GM19468 (cell line): ENCODE measurements around the gene AFTPH.
A peak's percentile ranks its signal among the peaks of the same experiment; 100 is the strongest.
"Not testable (repeated sequence)": the region's sequence is repeated elsewhere in the genome, so short reads cannot be mapped to it uniquely, and the experiment has no call there.

Experiments used
- ATAC-seq: cut with Tn5 transposase; IDR thresholded peaks from one replicate; pipeline ENCODE4 v1.9.1; 2021; ENCODE audit warnings: mild to moderate bottlenecking, moderate library complexity, moderate number of reproducible peaks; ENCODE audit not compliant: unreplicated experiment; ENCODE audit errors: extremely low read depth

AFTPH gene

GRCh38 chr2:64492821-64493220 lies 31.3 kb upstream of the AFTPH start:
- ATAC-seq, result no peak

DNA sequence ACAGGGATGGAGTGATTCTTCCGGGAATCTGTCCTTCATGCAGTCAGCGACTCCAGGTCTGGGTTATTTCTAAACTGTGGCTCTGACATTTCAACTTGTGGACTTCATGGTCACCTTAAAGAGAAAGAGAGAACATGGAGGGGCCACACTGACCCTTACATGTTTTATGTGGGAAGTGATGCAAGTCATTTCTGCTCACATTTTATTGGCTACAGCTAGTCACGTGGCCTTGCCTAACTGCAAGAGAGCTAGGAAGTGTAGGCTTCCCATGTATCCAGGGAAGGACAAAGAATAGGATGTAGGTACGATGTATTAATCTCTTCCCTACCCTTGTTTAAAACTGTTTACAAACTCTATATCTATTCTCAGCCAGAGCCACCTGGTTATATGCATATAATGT lies 30.3 kb upstream of the AFTPH start:
- ATAC-seq, result no peak

GRCh38 chr2:64498438-64498837 lies 25.7 kb upstream of the AFTPH start:
- ATAC-seq, result no peak

- ATAC-seq, result no peak
These were observed 23.6 kb upstream of the AFTPH start for GRCh38 chr2:64500549-64500948.

- ATAC-seq, result no peak
These were observed 22.2 kb upstream of the AFTPH start for GRCh38 chr2:64501946-64502345.

DNA sequence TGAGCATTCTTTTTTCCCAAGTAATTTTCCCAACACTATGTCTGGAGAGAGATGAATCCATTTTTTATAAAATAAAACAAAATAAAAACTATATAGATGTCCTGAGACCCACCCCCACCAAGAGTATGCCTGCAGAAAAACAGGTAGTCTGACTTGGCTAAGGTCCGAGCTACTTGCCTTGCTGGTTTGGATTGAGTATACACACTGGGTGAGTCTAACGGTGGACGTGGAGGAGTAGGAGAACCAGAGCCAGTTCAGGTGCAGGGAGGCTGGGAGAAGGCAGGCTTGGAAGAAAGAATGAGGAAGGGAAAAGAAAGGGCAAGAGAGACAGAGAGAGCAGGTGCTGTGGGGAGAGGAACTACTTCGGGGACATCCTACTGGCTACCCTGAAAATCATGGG lies 21.3 kb upstream of the AFTPH start:
- ATAC-seq, result no peak

DNA sequence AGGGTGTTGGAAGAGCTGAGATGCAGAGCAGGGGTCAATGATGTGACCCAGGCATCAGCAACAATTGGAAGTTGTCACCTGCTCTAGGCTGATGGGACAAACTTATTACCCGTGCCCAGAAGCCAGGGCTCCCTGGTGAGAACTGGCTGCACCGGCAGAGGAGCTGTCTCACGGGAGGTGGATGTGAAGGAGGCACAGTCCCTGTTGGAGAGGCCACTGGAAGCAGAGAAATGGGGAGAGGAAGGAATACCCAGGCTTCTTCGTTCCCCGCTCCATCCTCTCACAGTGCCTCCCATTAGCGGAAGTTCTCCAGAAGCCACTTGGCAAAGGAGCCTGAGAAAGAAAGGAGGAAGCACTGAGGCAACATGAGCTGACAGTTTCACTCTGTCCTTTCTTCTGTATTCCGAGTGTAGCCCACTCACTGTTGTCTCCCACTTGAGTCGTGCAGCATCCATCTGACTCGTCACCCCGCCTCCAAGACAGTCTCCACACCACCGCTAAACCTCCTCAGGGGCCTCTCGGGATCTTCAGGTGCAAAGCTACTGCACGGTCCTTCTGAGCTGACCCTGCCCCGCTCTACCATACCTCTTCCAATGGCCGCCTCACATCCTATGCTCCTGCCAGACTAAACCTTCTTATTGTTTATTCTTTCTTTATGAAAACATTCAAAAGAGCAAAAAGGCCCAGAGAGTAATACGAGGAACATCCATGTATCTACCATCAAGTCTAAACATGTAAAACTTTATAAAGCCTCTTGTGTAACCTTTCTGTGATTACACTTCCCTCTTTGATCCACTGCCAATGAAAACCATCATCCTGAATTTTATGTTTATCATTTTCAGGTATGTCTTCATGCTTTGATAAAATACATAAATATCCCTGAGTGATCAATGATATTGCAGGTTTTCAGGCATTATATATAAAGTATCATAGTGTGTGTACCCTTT lies 19.1 kb upstream of the AFTPH start:
- ATAC-seq, result no peak

DNA sequence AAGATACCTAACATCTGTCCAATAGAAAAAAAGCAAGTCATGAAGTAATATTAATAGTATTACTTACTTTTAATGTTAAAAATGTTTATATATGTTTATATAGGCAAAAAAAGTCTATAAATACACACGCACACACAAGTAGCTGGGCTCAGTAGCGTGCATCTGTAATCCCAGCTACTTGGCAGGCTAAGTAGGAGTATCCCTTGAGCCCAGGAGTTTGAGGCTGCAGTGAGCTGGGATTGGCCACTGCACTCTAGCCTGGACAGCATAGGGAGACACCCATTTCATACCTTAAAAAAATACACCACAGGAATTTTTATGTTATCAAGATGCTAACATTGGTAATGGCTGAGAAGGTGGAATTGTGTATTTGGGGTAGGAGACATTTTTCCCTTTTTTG lies 17.4 kb upstream of the AFTPH start:
- no peak for ATAC-seq

GRCh38 chr2:64514008-64514407 lies 10.1 kb upstream of the AFTPH start:
- ATAC-seq, result no peak

GRCh38 chr2:64515086-64515485 lies 9.0 kb upstream of the AFTPH start:
- ATAC-seq, result no peak

- ATAC-seq, result no peak
These were observed 7.2 kb upstream of the AFTPH start for GRCh38 chr2:64516651-64517510.

DNA sequence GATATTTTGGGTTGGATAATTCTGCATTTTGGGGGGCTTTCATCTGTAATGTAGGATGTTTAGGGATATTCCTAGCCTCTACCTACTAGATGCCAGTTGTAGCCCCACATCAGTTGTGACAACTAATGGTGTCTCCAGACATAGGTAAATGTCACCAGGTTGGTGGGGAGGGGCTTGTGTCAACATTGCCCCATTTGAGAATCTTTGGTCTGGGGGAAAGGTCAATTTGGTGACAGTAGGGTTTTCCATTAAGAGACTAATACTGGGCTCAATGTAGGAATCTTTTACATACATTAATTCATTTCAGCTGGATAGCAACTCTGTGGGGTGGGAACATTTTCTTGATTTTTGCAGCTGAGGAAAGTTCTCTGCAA lies 6.6 kb upstream of the AFTPH start:
- ATAC-seq, result no peak

DNA sequence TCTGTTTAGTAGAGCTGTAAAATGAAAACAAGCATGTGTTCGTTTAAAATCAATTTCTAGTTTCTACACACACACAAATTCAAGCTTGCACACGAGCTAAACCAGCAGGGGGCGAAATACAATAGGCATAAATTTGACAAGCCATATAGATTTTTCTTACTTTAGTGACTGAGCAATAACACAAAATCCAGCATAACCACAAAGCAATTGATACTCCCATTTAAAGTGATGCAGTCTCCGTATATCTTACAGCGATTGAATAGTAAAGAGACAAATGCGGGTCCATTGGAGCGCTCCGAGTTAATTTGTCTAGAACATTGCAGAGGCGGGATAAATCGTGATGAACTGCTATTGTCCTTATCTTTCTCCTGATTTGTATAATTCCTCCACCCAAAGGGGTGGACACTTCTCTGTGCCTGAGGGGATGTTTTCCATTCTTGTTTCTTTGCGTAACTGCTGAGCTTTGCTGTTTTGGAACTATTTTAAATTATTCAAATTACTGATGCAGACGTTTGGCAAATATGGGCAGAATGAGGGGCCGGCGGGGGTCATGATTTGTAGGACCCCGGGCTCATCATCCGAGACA lies 1.2 kb upstream of the AFTPH start:
- no peak for ATAC-seq

DNA sequence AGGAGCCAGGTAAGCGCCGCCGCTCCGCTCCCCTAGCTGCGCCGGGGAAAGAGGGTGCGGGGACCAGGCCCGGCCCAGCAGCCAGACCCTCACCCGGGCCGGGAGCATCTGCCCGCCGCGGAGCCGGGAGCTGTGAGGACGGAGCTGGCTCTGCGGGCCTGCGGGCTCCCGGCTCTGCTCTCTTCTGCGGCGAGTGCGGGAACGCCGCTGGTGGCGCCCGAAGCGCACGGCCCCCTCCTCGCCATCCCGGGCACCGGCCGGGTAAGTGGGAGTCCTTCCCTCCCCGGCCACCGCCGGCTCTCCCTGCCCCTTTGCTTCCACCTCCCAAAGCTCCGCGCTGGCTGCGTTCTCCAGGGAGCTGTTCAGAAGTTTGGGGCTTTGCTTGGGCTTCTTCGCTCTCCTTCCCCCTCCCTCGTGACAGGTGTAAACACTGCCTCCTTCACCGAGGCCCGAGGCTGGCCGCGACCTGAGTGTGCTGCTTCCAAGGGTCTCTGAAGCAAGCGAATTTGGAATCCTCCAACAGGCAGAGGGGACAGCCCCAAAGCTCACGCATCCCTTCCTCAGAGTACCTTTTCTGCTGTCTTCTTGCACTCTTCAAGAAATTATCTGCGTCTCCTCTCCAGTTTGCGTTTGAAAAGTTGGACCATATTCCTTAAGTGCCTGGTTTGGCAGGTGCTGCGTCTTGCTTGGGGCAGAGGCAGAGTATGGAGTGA lies 632 bp downstream of the AFTPH start:
- peak; percentile 2 for ATAC-seq

- no peak for ATAC-seq
These were observed 1.1 kb downstream of the AFTPH start for GRCh38 chr2:64525317-64525613.

GRCh38 chr2:64526034-64526433 lies 1.9 kb downstream of the AFTPH start:
- no peak for ATAC-seq

GRCh38 chr2:64530946-64531345 lies 6.8 kb downstream of the AFTPH start:
- ATAC-seq, result not testable (repeated sequence)

DNA sequence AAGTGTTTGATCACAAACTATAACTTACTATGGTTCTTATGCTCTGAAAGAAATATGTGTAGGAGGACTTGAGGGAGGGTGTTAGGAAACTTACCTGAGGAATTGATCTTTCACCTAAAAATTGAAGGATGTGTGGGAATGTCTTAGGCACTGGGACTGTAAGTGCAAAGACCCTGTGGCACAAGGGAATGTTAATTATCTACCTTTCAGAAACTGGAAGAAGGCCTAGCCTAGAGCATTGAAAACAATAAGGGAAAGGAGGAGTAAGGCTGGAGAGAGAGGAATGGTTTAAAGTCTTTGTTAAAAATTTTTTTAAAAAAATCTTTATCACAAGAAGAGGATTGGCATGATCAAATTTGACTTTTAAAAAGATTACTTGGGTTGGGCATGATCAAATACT lies 7.9 kb downstream of the AFTPH start:
- no peak for ATAC-seq

GRCh38 chr2:64533882-64534281 lies 9.8 kb downstream of the AFTPH start:
- no peak for ATAC-seq

DNA sequence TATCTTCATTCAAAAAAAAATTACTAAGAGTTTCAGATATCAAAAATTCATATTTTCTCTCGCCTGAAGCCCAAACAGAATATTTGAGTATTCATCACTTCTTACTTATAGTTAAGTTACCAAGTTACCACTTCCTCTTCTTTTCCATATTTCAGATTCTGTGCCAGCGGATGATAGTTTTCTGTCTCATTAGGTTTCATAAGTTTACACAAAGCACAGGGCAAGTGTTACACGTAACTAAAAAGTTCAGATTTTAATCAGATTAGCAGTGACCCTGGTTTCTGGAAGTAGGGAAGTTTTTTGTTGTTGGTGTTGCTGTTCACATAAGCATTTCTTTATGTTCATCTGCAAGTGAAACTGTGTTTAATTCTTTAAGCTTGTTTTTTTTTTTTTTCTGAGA lies 10.2 kb downstream of the AFTPH start:
- ATAC-seq, result no peak
